A549 (cell line): Measurements from ENCODE around the gene SLC11A1. TPM values are rescaled to one million over a fixed set of nuclear protein-coding genes. Genes with fewer than 3 reads are reported as not detected.

ENCODE experiments used
- ATAC-seq, 2 experiments: fragments of 200-7000 bp in 1 of 2; fragments of >200 bp in 1 of 2; cut with Nextera tagmentation in 1 of 2; cut with Tn5 transposase in 1 of 2; 3 replicates each; pipeline versions ENCODE4 v1.8.0 to v1.9.1; 2018 to 2020; ENCODE audit warnings: mild to moderate bottlenecking in 1 of 2, moderate library complexity in 1 of 2
- CTCF ChIA-PET: fragments of 300-600 bp; sonication (Branson Sonifier 250); formaldehyde crosslinking; extraction: SDS; loops from one replicate; lab custom pipeline; 2021; ENCODE audit warnings: antibody characterized with exemption, inconsistent platforms; lab: Yijun Ruan, JAX
- POLR2A ChIA-PET: fragments of 350-600 bp; formaldehyde crosslinking; extraction: SDS; loops from one replicate; lab custom pipeline; 2021; ENCODE audit warnings: antibody characterized with exemption, inconsistent platforms; lab: Yijun Ruan, JAX
- DNase-seq, 2 experiments: peaks; one replicate each; pipeline versions ENCODE4 v3.0.0 to v3.0.0-alpha.2; 2011 to 2016; ENCODE audit warnings: low read depth in 1 of 2, low spot score in 1 of 2
- FAIRE-seq: peaks from 2 replicates; lab custom pipeline; 2011; peaks lifted over from hg19 to GRCh38; lab: Jason Lieb, UNC
- H3K27ac ChIP-seq, 2 experiments: fragments of >200 bp; sonication (Bioruptor Twin); formaldehyde crosslinking; 3 replicates each; pipeline ENCODE4 v1.5.1; 2016 to 2017
- H3K4me1 ChIP-seq: fragments of >200 bp; sonication (Bioruptor Twin); formaldehyde crosslinking; 3 replicates; pipeline ENCODE4 v1.6.1; 2016
- H3K4me2 ChIP-seq: fragments of >200 bp; sonication (Bioruptor Twin); formaldehyde crosslinking; 3 replicates; pipeline ENCODE4 v1.6.1; 2016
- H3K4me3 ChIP-seq: fragments of >200 bp; sonication (Bioruptor Twin); formaldehyde crosslinking; 3 replicates; pipeline ENCODE4 v1.5.1; 2016
- H3K9me3 ChIP-seq: fragments of >200 bp; sonication (Bioruptor Twin); formaldehyde crosslinking; 3 replicates; pipeline ENCODE4 v1.6.1; 2016
- CHD2 ChIP-seq: fragments of 150-350 bp; IDR thresholded peaks from 2 replicates; pipeline ENCODE4 v1.6.1; 2014; ENCODE audit warnings: low read length; ENCODE audit not compliant: partially characterized antibody
- CHD4 ChIP-seq: fragments of 200-600 bp; sonication (generic); IDR thresholded peaks from 2 replicates; pipeline ENCODE4 v1.6.1; 2016; ENCODE audit warnings: antibody characterized with exemption, mild to moderate bottlenecking, borderline replicate concordance
- E2F6 ChIP-seq: IDR thresholded peaks from 2 replicates; pipeline ENCODE4 v1.6.1; 2012; ENCODE audit warnings: low read depth, borderline replicate concordance
- EHF ChIP-seq: fragments of 250-450 bp; sonication (Bioruptor Pico); IDR thresholded peaks from 2 replicates; pipeline ENCODE4 v1.5.0; 2020; ENCODE audit warnings: mild to moderate bottlenecking
- ELK1 ChIP-seq: fragments of 150-350 bp; IDR thresholded peaks from 2 replicates; pipeline ENCODE4 v1.6.1; 2014; ENCODE audit warnings: low read depth, mild to moderate bottlenecking, low read length
- EP300 ChIP-seq, 2 experiments: fragments of >200 bp; sonication (Bioruptor Twin); formaldehyde crosslinking; IDR thresholded peaks; 2 replicates in 1 of 2; 3 replicates in 1 of 2; pipeline ENCODE4 v1.6.1; 2016 to 2017
- ESRRA ChIP-seq: fragments of 150-350 bp; IDR thresholded peaks from 2 replicates; pipeline ENCODE4 v1.6.1; 2014; ENCODE audit warnings: mild to moderate bottlenecking, low read length, borderline replicate concordance
- FOSB ChIP-seq: fragments of 250-450 bp; sonication (Bioruptor Pico); IDR thresholded peaks from 2 replicates; pipeline ENCODE4 v1.5.0; 2020; ENCODE audit warnings: mild to moderate bottlenecking, moderate library complexity
- GATA3 ChIP-seq: IDR thresholded peaks from 2 replicates; pipeline ENCODE4 v1.6.1; 2012; ENCODE audit warnings: borderline replicate concordance
- HDAC2 ChIP-seq: fragments of 200-600 bp; sonication (generic); IDR thresholded peaks from 2 replicates; pipeline ENCODE4 v1.6.1; 2016
- HMGXB4 ChIP-seq: fragments of 250-450 bp; sonication (Bioruptor Pico); IDR thresholded peaks from 2 replicates; pipeline ENCODE4 v1.5.0; 2021; ENCODE audit warnings: mild to moderate bottlenecking, moderate library complexity, borderline replicate concordance
- JUN ChIP-seq, 2 experiments: fragments of >200 bp; sonication (Bioruptor Twin); formaldehyde crosslinking; IDR thresholded peaks; 2 replicates in 1 of 2; 3 replicates in 1 of 2; pipeline ENCODE4 v1.6.1; 2016 to 2017
- KDM1A ChIP-seq: fragments of 200-600 bp; sonication (generic); IDR thresholded peaks from 2 replicates; pipeline ENCODE4 v1.6.1; 2016; ENCODE audit warnings: low read depth, mild to moderate bottlenecking
- MAFK ChIP-seq: fragments of 450-650 bp; IDR thresholded peaks from 2 replicates; pipeline ENCODE4 v1.6.1; 2014; ENCODE audit not compliant: partially characterized antibody
- NFE2L2 ChIP-seq: fragments of 150-350 bp; conservative IDR thresholded peaks from 2 replicates; pipeline ENCODE4 v1.6.1; 2014; ENCODE audit warnings: low read length
- NPAS2 ChIP-seq: fragments of 250-450 bp; sonication (Bioruptor Pico); IDR thresholded peaks from 2 replicates; pipeline ENCODE4 v1.8.0; 2022; ENCODE audit warnings: mild to moderate bottlenecking, moderate library complexity, borderline replicate concordance
- NR3C1 ChIP-seq: fragments of >200 bp; sonication (Bioruptor Twin); formaldehyde crosslinking; IDR thresholded peaks from 3 replicates; pipeline ENCODE4 v1.6.1; 2017
- PHF8 ChIP-seq: fragments of 200-600 bp; sonication (generic); IDR thresholded peaks from 2 replicates; pipeline ENCODE4 v1.6.1; 2016; ENCODE audit warnings: low read depth, mild to moderate bottlenecking, antibody characterized with exemption, moderate library complexity, borderline replicate concordance
- POLR2AphosphoS2 ChIP-seq: conservative IDR thresholded peaks from 2 replicates; pipeline ENCODE4 v1.6.1; 2012; ENCODE audit warnings: low read length, improper control_type of control experiment, inconsistent platforms
- RAD21 ChIP-seq, 2 experiments: fragments of >200 bp in 1 of 2; sonication (Bioruptor Twin) in 1 of 2; formaldehyde crosslinking in 1 of 2; IDR thresholded peaks in 1 of 2; conservative IDR thresholded peaks in 1 of 2; 2 replicates in 1 of 2; 3 replicates in 1 of 2; pipeline ENCODE4 v1.6.1; 2012 to 2018; ENCODE audit warnings: inconsistent platforms in 1 of 2
- RARB ChIP-seq: fragments of 250-450 bp; sonication (Bioruptor Pico); IDR thresholded peaks from 2 replicates; pipeline ENCODE4 v1.8.0; 2021; ENCODE audit warnings: mild to moderate bottlenecking, moderate library complexity
- RCOR1 ChIP-seq: fragments of 150-350 bp; IDR thresholded peaks from 2 replicates; pipeline ENCODE4 v1.6.1; 2014; ENCODE audit warnings: antibody characterized with exemption, low read length, low read depth
- RNF2 ChIP-seq: fragments of 200-600 bp; sonication (generic); IDR thresholded peaks from 2 replicates; pipeline ENCODE4 v1.6.1; 2016; ENCODE audit warnings: low read depth, mild to moderate bottlenecking, antibody characterized with exemption, moderate library complexity, borderline replicate concordance
- SMC3 ChIP-seq: fragments of >200 bp; sonication (Bioruptor Twin); formaldehyde crosslinking; IDR thresholded peaks from 3 replicates; pipeline ENCODE4 v1.6.1; 2018; ENCODE audit warnings: inconsistent platforms
- SREBF2 ChIP-seq: fragments of 450-650 bp; IDR thresholded peaks from 2 replicates; pipeline ENCODE4 v1.6.1; 2014; ENCODE audit warnings: mild to moderate bottlenecking, moderate library complexity
- TFCP2L1 ChIP-seq: fragments of 250-450 bp; sonication (Bioruptor Pico); IDR thresholded peaks from 2 replicates; pipeline ENCODE4 v1.5.0; 2021; ENCODE audit warnings: mild to moderate bottlenecking
- TP53 ChIP-seq: fragments of 250-450 bp; sonication (Bioruptor Pico); IDR thresholded peaks from 2 replicates; pipeline ENCODE4 v1.5.0; 2021; ENCODE audit warnings: mild to moderate bottlenecking, moderate library complexity
- ZFP36 ChIP-seq: fragments of 450-650 bp; IDR thresholded peaks from 2 replicates; pipeline ENCODE4 v1.6.1; 2014; ENCODE audit warnings: borderline replicate concordance; ENCODE audit not compliant: partially characterized antibody
- ZSCAN20 ChIP-seq: fragments of 250-450 bp; sonication (Bioruptor Pico); IDR thresholded peaks from 2 replicates; pipeline ENCODE4 v1.8.0; 2022; ENCODE audit warnings: mild to moderate bottlenecking, moderate library complexity
- WGBS: methylation state at CpG from one replicate; pipeline ENCODE4 v1.1.6; 2017; ENCODE audit errors: missing lambda C conversion rate; 5-methylcytosine and 5-hydroxymethylcytosine counted together
- polyA plus RNA-seq, 4 experiments: library from polyadenylated mRNA; depleted of rRNA in 3 of 4; stranded (reverse); fragments of >200 nt; fragmentation: RNase III in 1 of 4; extraction: RNeasy Plus Mini Kit Qiagen cat#74134 plus additional on column Dnase treatment in 1 of 4; gene quantifications; 2 replicates in 3 of 4; 3 replicates in 1 of 4; pipeline ENCODE4 v1.2.3, GENCODE V29; 2011 to 2017
- TF ChIP-seq, protein P1 (sequence below): IDR thresholded peaks from 2 replicates; pipeline ENCODE4 v1.6.1; 2012
- TF ChIP-seq, protein P2 (sequence below): fragments of 250-450 bp; sonication (Bioruptor Pico); IDR thresholded peaks from 2 replicates; pipeline ENCODE4 v1.5.0; 2020; ENCODE audit warnings: low read depth, mild to moderate bottlenecking, moderate library complexity
- TF ChIP-seq, protein P3 (sequence below): fragments of >200 bp; sonication (Bioruptor Twin); formaldehyde crosslinking; IDR thresholded peaks from 3 replicates; pipeline ENCODE4 v1.5.1; 2016
- TF ChIP-seq, protein P4 (sequence below): IDR thresholded peaks from 2 replicates; pipeline ENCODE4 v1.6.1; 2012

SLC11A1 gene
- polyA plus RNA-seq, 2 of the 4 experiments (the other 2 are of a cell fraction) = 0.18 to 0.52 TPM

GRCh38 chr2:218406209-218406948, 24.3 kb downstream of the SLC11A1 start:
- peak overlapping the region; percentile 85 to 90 for H3K27ac ChIP-seq
- H3K4me1 ChIP-seq = peaks cover 27% of the 10 kb centered on the region
- WGBS = 5% methylated on average over 12 of the region's 56 CpGs
- ATAC-seq (peak; percentile 89), DNase-seq (peak; percentile 82 to 94), FAIRE-seq (no peak)
- peak overlapping the region; percentile 40 for H3K4me3 ChIP-seq
- H3K9me3 ChIP-seq = no peaks in the 10 kb centered on the region
- ChIA-PET POLR2A (interaction anchor here (0.6 to 1.5 kb wide), 2 partner anchors 10 to 29 kb away, joined by 3 to 7 read pairs; no protein-coding TSS in a partner anchor), CTCF (interaction anchor here (0.6 to 2.4 kb wide), 9 partner anchors 12 to 242 kb away, joined by 3 to 7 read pairs (median 4); partner anchors contain the start of gene CATIP)
- peak overlapping the region; percentile 85 for H3K4me2 ChIP-seq
- no peak for TF ChIP-seq CHD2
- TF ChIP-seq GATA3 = peak; percentile 18
- TF ChIP-seq JUN (IDR thresholded peaks at IDR 0.05) = peak; percentile 52 to 88; a peak in 4 of 5 replicates
- no peak for TF ChIP-seq NPAS2 (CRISPR knock-in tag)
- no peak for TF ChIP-seq ELK1
- peak; percentile 86 for TF ChIP-seq SMC3
- TF ChIP-seq TFCP2L1 (CRISPR knock-in tag) = peak; percentile 80; the same call in 1 of the 2 replicates
- 0 out of 2 replicates have a peak, but pooled peaks have one; percentile 48 for TF ChIP-seq HMGXB4 (CRISPR knock-in tag)
- no peak for TF ChIP-seq RNF2
- TF ChIP-seq, protein P1, sequence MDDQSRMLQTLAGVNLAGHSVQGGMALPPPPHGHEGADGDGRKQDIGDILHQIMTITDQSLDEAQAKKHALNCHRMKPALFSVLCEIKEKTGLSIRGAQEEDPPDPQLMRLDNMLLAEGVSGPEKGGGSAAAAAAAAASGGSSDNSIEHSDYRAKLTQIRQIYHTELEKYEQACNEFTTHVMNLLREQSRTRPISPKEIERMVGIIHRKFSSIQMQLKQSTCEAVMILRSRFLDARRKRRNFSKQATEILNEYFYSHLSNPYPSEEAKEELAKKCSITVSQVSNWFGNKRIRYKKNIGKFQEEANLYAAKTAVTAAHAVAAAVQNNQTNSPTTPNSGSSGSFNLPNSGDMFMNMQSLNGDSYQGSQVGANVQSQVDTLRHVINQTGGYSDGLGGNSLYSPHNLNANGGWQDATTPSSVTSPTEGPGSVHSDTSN = peak; percentile 70
- TF ChIP-seq, protein P2, sequence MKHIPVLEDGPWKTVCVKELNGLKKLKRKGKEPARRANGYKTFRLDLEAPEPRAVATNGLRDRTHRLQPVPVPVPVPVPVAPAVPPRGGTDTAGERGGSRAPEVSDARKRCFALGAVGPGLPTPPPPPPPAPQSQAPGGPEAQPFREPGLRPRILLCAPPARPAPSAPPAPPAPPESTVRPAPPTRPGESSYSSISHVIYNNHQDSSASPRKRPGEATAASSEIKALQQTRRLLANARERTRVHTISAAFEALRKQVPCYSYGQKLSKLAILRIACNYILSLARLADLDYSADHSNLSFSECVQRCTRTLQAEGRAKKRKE (CRISPR knock-in tag) = no peak
- no peak for TF ChIP-seq NR3C1
- no peak for TF ChIP-seq EP300 (IDR thresholded peaks at IDR 0.05)
- peak; percentile 90 for TF ChIP-seq TP53 (CRISPR knock-in tag)
- no peak for TF ChIP-seq SREBF2
- peak; percentile 85 to 94 for TF ChIP-seq RAD21 (conservative IDR thresholded peaks at IDR 0.05 in 1 of 2, IDR thresholded peaks at IDR 0.05 in 1 of 2)
- TF ChIP-seq KDM1A = no peak
- TF ChIP-seq CHD4 = no peak
- TF ChIP-seq FOSB (CRISPR knock-in tag) = peak; percentile 51; the same call in 1 of the 2 replicates
- no peak for TF ChIP-seq MAFK
- TF ChIP-seq NFE2L2 = no peak
- no peak for TF ChIP-seq ESRRA
- TF ChIP-seq RARB = no peak
- TF ChIP-seq RCOR1 = no peak
- no peak for TF ChIP-seq PHF8
- TF ChIP-seq EHF (CRISPR knock-in tag) = no peak
- no peak for TF ChIP-seq ZFP36
- no peak for TF ChIP-seq E2F6
- TF ChIP-seq, protein P3, sequence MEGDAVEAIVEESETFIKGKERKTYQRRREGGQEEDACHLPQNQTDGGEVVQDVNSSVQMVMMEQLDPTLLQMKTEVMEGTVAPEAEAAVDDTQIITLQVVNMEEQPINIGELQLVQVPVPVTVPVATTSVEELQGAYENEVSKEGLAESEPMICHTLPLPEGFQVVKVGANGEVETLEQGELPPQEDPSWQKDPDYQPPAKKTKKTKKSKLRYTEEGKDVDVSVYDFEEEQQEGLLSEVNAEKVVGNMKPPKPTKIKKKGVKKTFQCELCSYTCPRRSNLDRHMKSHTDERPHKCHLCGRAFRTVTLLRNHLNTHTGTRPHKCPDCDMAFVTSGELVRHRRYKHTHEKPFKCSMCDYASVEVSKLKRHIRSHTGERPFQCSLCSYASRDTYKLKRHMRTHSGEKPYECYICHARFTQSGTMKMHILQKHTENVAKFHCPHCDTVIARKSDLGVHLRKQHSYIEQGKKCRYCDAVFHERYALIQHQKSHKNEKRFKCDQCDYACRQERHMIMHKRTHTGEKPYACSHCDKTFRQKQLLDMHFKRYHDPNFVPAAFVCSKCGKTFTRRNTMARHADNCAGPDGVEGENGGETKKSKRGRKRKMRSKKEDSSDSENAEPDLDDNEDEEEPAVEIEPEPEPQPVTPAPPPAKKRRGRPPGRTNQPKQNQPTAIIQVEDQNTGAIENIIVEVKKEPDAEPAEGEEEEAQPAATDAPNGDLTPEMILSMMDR = peak; percentile 83
- TF ChIP-seq HDAC2 = no peak
- TF ChIP-seq POLR2AphosphoS2 = peak; percentile 42; the same call in 1 of the 2 replicates
- TF ChIP-seq ZSCAN20 (CRISPR knock-in tag) = no peak
- TF ChIP-seq, protein P4, sequence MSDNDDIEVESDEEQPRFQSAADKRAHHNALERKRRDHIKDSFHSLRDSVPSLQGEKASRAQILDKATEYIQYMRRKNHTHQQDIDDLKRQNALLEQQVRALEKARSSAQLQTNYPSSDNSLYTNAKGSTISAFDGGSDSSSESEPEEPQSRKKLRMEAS = peak; percentile 38
